ENCODE data around the gene KCNH8. TPM values are rescaled to one million over a fixed set of nuclear protein-coding genes. Genes with fewer than 3 reads are reported as not detected.

KCNH8 gene
- total RNA-seq, 1 experiment from 2014 or later = 0.19 TPM

- no peak overlapping the region for H3K9ac ChIP-seq (ENCODE audit: low read length)
- H3K4me3 ChIP-seq (ENCODE audit: low read length) = no peak overlapping the region
- DNase-seq = no peak
- no peaks in the 10 kb centered on the region for H3K36me3 ChIP-seq (ENCODE audit: insufficient read depth, low read length)
- H2AFZ ChIP-seq (ENCODE audit: low read length) = no peak overlapping the region
- no peaks in the 10 kb centered on the region for H3K9me2 ChIP-seq (replicated peaks; ENCODE audit: insufficient read depth, low read length)
- no peaks in the 10 kb centered on the region for H3K79me2 ChIP-seq (ENCODE audit: low read length)
- H4K20me1 ChIP-seq (ENCODE audit: insufficient read depth, low read depth, low read length) = no peaks in the 10 kb centered on the region
- H3K27me3 ChIP-seq (ENCODE audit: low read length) = no peaks in the 10 kb centered on the region
- H3K4me2 ChIP-seq (ENCODE audit: low read depth, low read length, poor library complexity, severe bottlenecking) = no peak overlapping the region
- no peaks in the 10 kb centered on the region for H3K4me1 ChIP-seq (ENCODE audit: low read length)
- H3K9me3 ChIP-seq (ENCODE audit: low read length) = peaks cover 14% of the 10 kb centered on the region
- H3K27ac ChIP-seq (ENCODE audit: low read length) = no peak overlapping the region
These were observed 42.3 kb downstream of the KCNH8 start for GRCh38 chr3:19190602-19191001.

- Histone ChIP-seq H4K20me1 (ENCODE audit: insufficient read depth, low read depth, low read length) (no peaks in the 10 kb centered on the region), H3K79me2 (ENCODE audit: low read length) (no peaks in the 10 kb centered on the region)
These were observed 50.8 kb downstream of the KCNH8 start for GRCh38 chr3:19199131-19199530.

GRCh38 chr3:19202303-19202702 lies 54.0 kb downstream of the KCNH8 start:
- Histone ChIP-seq H3K4me2 (ENCODE audit: low read depth, low read length, poor library complexity, severe bottlenecking) (no peak overlapping the region), H3K79me2 (ENCODE audit: low read length) (no peaks in the 10 kb centered on the region), H3K27me3 (ENCODE audit: low read length) (no peaks in the 10 kb centered on the region), H2AFZ (ENCODE audit: low read length) (no peak overlapping the region), H4K20me1 (ENCODE audit: insufficient read depth, low read depth, low read length) (no peaks in the 10 kb centered on the region), H3K36me3 (ENCODE audit: insufficient read depth, low read length) (no peaks in the 10 kb centered on the region), H3K9me2 (replicated peaks; ENCODE audit: insufficient read depth, low read length) (no peaks in the 10 kb centered on the region), H3K4me3 (ENCODE audit: low read length) (no peak overlapping the region), H3K4me1 (ENCODE audit: low read length) (no peaks in the 10 kb centered on the region), H3K27ac (ENCODE audit: low read length) (no peak overlapping the region), H3K9me3 (ENCODE audit: low read length) (peaks cover 8% of the 10 kb centered on the region; the same call in 1 of the 2 replicates), H3K9ac (ENCODE audit: low read length) (no peak overlapping the region)
- DNase-seq = no peak

More at GRCh38 chr3:19199131-19199530, 50.8 kb downstream of the KCNH8 start:
- no peaks in the 10 kb centered on the region for H3K9me2 ChIP-seq (replicated peaks; ENCODE audit: insufficient read depth, low read length)
- no peak for DNase-seq
- H3K36me3 ChIP-seq (ENCODE audit: insufficient read depth, low read length) = no peaks in the 10 kb centered on the region
- H3K9me3 ChIP-seq (ENCODE audit: low read length) = peaks cover 12% of the 10 kb centered on the region
- H3K9ac ChIP-seq (ENCODE audit: low read length) = no peak overlapping the region
- no peaks in the 10 kb centered on the region for H3K4me1 ChIP-seq (ENCODE audit: low read length)
- H3K27ac ChIP-seq (ENCODE audit: low read length) = no peak overlapping the region
- H3K27me3 ChIP-seq (ENCODE audit: low read length) = no peaks in the 10 kb centered on the region
- no peak overlapping the region for H3K4me2 ChIP-seq (ENCODE audit: low read depth, low read length, poor library complexity, severe bottlenecking)
- H3K4me3 ChIP-seq (ENCODE audit: low read length) = no peak overlapping the region
- H2AFZ ChIP-seq (ENCODE audit: low read length) = no peak overlapping the region

GRCh38 chr3:19202754-19203153 lies 54.4 kb downstream of the KCNH8 start:
- H3K4me1 ChIP-seq (ENCODE audit: low read length) = no peaks in the 10 kb centered on the region
- H3K9me3 ChIP-seq (ENCODE audit: low read length) = peaks cover 11% of the 10 kb centered on the region; the same call in 1 of the 2 replicates
- no peaks in the 10 kb centered on the region for H3K9me2 ChIP-seq (replicated peaks; ENCODE audit: insufficient read depth, low read length)
- no peaks in the 10 kb centered on the region for H3K79me2 ChIP-seq (ENCODE audit: low read length)
- DNase-seq = no peak
- no peak overlapping the region for H2AFZ ChIP-seq (ENCODE audit: low read length)
- H3K27ac ChIP-seq (ENCODE audit: low read length) = no peak overlapping the region
- no peak overlapping the region for H3K4me2 ChIP-seq (ENCODE audit: low read depth, low read length, poor library complexity, severe bottlenecking)
- H3K27me3 ChIP-seq (ENCODE audit: low read length) = no peaks in the 10 kb centered on the region
- no peak overlapping the region for H3K9ac ChIP-seq (ENCODE audit: low read length)
- no peaks in the 10 kb centered on the region for H3K36me3 ChIP-seq (ENCODE audit: insufficient read depth, low read length)
- H3K4me3 ChIP-seq (ENCODE audit: low read length) = no peak overlapping the region
- no peaks in the 10 kb centered on the region for H4K20me1 ChIP-seq (ENCODE audit: insufficient read depth, low read depth, low read length)

- no peaks in the 10 kb centered on the region for H3K9me2 ChIP-seq (replicated peaks; ENCODE audit: insufficient read depth, low read length)
- H3K79me2 ChIP-seq (ENCODE audit: low read length) = no peaks in the 10 kb centered on the region
- H4K20me1 ChIP-seq (ENCODE audit: insufficient read depth, low read depth, low read length) = no peaks in the 10 kb centered on the region
- peaks cover 14% of the 10 kb centered on the region; the same call in 1 of the 2 replicates for H3K9me3 ChIP-seq (ENCODE audit: low read length)
- H3K9ac ChIP-seq (ENCODE audit: low read length) = no peak overlapping the region
- no peak overlapping the region for H3K4me2 ChIP-seq (ENCODE audit: low read depth, low read length, poor library complexity, severe bottlenecking)
- no peak overlapping the region for H2AFZ ChIP-seq (ENCODE audit: low read length)
- no peaks in the 10 kb centered on the region for H3K36me3 ChIP-seq (ENCODE audit: insufficient read depth, low read length)
- H3K4me1 ChIP-seq (ENCODE audit: low read length) = no peaks in the 10 kb centered on the region
- no peak overlapping the region for H3K27ac ChIP-seq (ENCODE audit: low read length)
- H3K4me3 ChIP-seq (ENCODE audit: low read length) = no peak overlapping the region
- DNase-seq = no peak
- H3K27me3 ChIP-seq (ENCODE audit: low read length) = no peaks in the 10 kb centered on the region
These were observed 58.2 kb downstream of the KCNH8 start for GRCh38 chr3:19206540-19206939.

- Histone ChIP-seq H3K27me3 (ENCODE audit: low read length) (no peaks in the 10 kb centered on the region), H3K9me2 (replicated peaks; ENCODE audit: insufficient read depth, low read length) (no peaks in the 10 kb centered on the region), H3K9me3 (ENCODE audit: low read length) (peaks cover 9% of the 10 kb centered on the region), H3K27ac (ENCODE audit: low read length) (no peak overlapping the region), H3K4me1 (ENCODE audit: low read length) (no peaks in the 10 kb centered on the region), H3K9ac (ENCODE audit: low read length) (no peak overlapping the region), H2AFZ (ENCODE audit: low read length) (no peak overlapping the region), H4K20me1 (ENCODE audit: insufficient read depth, low read depth, low read length) (no peaks in the 10 kb centered on the region), H3K36me3 (ENCODE audit: insufficient read depth, low read length) (no peaks in the 10 kb centered on the region), H3K4me2 (ENCODE audit: low read depth, low read length, poor library complexity, severe bottlenecking) (no peak overlapping the region), H3K79me2 (ENCODE audit: low read length) (no peaks in the 10 kb centered on the region), H3K4me3 (ENCODE audit: low read length) (no peak overlapping the region)
- no peak for DNase-seq
These were observed 65.4 kb downstream of the KCNH8 start for GRCh38 chr3:19213603-19214220.

GRCh38 chr3:19215427-19215826 lies 67.1 kb downstream of the KCNH8 start:
- Histone ChIP-seq H3K9me2 (replicated peaks; ENCODE audit: insufficient read depth, low read length) (no peaks in the 10 kb centered on the region), H4K20me1 (ENCODE audit: insufficient read depth, low read depth, low read length) (no peaks in the 10 kb centered on the region), H3K27me3 (ENCODE audit: low read length) (no peaks in the 10 kb centered on the region), H2AFZ (ENCODE audit: low read length) (no peak overlapping the region), H3K9me3 (ENCODE audit: low read length) (peaks cover 11% of the 10 kb centered on the region), H3K4me3 (ENCODE audit: low read length) (no peak overlapping the region), H3K79me2 (ENCODE audit: low read length) (no peaks in the 10 kb centered on the region), H3K4me2 (ENCODE audit: low read depth, low read length, poor library complexity, severe bottlenecking) (no peak overlapping the region), H3K27ac (ENCODE audit: low read length) (no peak overlapping the region), H3K4me1 (ENCODE audit: low read length) (no peaks in the 10 kb centered on the region), H3K36me3 (ENCODE audit: insufficient read depth, low read length) (no peaks in the 10 kb centered on the region), H3K9ac (ENCODE audit: low read length) (no peak overlapping the region)
- DNase-seq = no peak

- Histone ChIP-seq H3K27me3 (ENCODE audit: low read length) (no peaks in the 10 kb centered on the region), H3K9me2 (replicated peaks; ENCODE audit: insufficient read depth, low read length) (no peaks in the 10 kb centered on the region), H3K27ac (ENCODE audit: low read length) (no peak overlapping the region), H4K20me1 (ENCODE audit: insufficient read depth, low read depth, low read length) (no peaks in the 10 kb centered on the region), H3K9me3 (ENCODE audit: low read length) (peaks cover 10% of the 10 kb centered on the region), H3K4me1 (ENCODE audit: low read length) (no peaks in the 10 kb centered on the region), H3K4me3 (ENCODE audit: low read length) (no peak overlapping the region), H3K9ac (ENCODE audit: low read length) (no peak overlapping the region), H2AFZ (ENCODE audit: low read length) (no peak overlapping the region), H3K79me2 (ENCODE audit: low read length) (no peaks in the 10 kb centered on the region), H3K36me3 (ENCODE audit: insufficient read depth, low read length) (no peaks in the 10 kb centered on the region), H3K4me2 (ENCODE audit: low read depth, low read length, poor library complexity, severe bottlenecking) (no peak overlapping the region)
- no peak for DNase-seq
These were observed 68.5 kb downstream of the KCNH8 start for GRCh38 chr3:19216669-19217337.
